EH (cell line): ENCODE data around the gene NEK10.

Experiments
- DNase-seq: peaks from one replicate; pipeline ENCODE4 v3.0.0-alpha.2; 2015; ENCODE audit warnings: low read depth

NEK10 gene

DNA sequence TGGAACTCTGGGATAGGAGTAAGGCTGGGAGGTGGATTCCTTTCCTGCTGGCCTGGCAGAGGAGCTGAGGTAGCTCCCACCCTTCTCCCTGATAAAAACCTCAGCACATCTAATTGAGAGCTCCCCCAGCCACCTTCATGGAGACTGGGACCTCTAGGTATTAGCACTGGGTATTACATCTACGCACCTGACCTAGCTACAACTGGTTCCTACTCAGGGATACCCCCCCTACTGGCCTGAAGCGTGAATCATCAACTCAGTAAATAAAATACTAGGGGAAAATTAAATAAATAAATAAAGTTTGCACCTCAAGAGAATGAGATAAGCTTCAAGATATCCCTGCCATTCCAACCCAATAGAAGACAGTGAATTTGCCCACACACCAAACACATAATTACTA, 140.4 kb downstream of the NEK10 start:
- no peak for DNase-seq

DNA sequence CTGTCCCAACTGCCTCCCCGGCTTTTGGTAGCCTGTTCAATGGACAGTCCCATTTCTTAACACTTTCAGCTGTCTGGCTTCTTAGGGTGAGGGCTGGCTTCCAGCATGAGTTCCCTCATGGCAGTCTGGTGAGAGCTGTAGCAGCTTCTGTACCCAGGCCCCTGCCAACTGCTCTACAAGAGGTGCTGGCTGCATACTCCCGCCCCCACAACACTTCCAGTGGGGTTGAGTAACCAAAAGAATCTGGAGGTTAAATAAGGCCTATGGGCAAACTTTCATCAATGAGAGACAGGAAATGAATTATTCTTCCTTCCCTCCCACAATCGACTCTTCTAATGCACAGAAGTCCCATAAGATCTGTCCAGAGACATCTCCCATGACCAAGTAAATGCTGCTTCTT, 145.0 kb downstream of the NEK10 start:
- DNase-seq, result peak; percentile 50

- no peak for DNase-seq
Measured at GRCh38 chr3:27221264-27221932, 147.8 kb downstream of the NEK10 start.

DNA sequence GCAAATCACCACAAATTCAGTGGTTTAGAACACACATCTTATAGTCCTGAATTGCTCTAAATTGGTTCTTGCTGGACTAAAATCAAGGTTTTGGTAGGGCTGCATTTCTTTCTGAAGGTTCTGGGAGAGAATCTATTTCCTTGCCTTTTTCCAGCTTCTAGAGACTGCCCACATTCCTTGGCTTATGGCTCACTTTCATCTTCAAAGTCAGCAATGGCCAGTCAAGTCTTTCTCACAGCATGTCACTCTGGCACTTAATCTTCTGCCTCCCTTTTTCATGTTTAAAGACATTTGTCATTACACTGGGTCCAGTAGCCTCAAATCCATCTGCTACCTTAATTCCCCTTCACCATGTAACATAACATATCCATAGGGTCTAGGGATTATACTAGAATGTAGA, 149.0 kb downstream of the NEK10 start:
- peak; percentile 42 for DNase-seq

DNA sequence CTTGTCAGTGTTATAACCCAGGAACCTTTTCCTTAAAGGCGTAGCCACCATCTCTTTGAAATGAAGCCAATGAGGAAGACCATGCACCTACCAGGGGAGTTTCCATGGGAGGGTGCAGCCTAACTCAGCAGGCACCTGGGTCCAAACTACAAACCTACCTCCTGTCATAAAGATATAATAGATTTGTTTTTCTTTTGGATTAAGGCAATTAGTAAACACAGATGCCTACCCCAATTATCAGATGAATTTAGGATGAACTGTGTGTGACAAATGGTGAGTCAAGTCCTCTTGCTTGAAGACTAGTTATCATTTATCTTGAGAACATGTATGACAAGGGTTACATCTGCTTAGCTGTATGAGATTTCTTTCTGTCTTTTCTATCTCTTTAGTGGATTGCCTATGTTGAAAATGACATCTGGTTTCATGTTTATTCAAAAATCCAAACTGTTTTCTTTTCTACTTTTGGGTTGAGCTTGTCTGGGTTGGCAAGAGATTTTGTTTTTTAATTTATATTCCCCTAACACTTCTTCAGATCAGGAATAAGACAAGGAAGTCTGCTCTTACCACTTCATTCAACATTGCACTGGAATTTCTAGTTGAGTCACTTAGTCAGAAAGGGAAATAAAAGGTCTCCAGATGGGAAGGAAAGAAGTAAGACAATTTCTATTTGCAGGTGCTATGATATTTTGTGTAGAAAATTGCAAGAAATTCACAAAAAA, 149.9 kb downstream of the NEK10 start:
- DNase-seq, result peak; percentile 52

DNA sequence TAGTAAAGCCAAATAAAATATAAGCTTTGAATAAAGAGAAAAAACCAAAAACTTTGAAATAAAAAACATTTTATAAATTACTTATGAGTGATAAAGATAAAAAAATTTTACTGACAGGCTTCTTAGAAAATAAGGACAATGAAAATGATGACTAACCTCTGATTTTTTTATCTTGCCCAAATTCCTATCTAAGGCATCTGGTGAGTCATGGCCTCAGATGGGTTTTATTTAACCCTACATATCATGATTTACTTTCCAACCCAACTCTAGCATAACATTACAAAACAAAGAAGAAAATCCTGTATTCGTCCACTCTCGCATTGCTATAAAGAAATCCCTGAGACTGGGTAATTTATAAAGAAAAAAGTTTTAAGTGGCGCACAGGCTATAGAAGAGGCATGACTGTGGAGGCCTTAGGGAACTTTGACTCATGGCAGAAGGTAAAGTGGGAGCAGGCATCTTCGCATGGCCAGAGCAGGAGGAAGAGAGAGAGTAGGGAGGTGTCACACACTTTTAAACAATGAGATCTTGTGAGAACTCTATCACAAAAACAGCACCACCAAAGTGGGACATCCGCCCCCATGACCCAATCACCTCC, 152.1 kb downstream of the NEK10 start:
- DNase-seq, result peak; percentile 84

DNA sequence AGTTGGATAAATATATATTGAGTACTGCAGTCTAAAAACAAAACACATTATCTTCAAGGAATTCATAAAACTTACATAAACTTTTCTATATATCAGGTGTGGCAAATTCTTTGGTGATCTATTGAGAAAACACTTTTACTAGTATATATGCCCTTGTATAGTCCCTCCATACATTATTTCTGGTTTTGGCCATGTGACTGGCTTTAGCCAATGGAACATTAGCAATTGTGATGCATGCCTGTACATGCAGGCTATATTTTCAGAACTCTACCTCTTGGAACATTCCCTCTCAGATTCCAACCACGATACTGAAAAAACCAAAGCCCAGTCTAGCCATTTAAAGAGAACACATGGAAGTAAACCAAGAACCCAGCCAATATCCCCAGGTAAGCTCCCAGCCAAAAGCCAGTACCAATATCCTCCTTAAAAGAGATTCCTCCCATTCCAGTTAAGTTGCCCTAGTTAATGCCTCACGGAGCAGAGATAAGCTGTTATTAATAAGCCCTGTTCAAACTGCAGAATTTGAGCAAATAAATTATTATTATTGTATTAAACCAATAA, 152.8 kb downstream of the NEK10 start:
- DNase-seq, result no peak

DNA sequence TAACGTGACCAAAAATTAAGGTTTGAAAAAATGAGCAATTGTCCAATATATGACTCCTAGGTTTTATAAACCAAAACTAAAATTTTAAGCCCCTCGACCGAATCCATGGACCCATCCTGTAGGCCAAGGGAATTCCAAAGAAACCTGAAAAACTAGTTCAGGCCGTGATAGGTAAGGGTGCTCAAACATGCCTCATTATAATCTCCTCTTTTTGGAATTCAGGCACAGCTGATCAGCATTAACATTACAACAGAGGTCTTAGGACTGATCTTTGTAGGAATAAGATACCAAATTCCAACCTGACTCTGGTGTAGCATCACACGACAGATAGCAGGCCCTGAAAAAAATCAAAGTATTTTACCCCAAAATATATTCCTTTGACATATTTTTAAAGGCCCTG, 155.7 kb downstream of the NEK10 start:
- DNase-seq, result no peak

GRCh38 chr3:27209617-27210264, 159.4 kb downstream of the NEK10 start:
- no peak for DNase-seq

DNA sequence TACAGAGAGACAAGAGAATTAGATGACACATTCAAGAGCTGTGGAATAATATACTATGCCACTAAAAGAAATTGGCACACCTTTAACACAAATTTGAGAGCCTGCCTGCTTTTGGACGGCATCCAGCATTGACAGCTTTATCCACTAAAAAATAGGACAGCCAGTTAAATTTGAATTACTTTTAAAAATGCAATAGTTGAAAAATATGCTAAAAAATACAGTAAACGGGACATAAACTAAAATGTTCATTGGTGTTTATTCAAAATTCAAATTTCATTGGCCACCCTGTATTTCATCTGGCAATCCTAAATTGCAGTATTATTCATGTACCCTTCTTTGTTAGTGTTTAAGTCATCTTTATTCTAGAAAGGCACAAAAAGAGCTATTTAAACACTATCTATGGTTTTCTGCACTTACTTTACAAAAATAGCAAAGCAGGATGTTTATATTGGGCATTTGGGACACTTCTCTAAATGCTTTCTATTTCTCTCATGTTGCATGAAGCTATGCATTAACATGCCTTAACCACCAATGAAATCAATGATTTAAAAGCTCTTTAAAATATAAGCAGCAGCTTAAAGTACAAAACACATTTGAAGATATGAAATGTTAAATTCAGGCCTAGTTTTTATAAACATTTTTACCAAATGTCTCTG, 160.1 kb downstream of the NEK10 start:
- DNase-seq, result no peak

- no peak for DNase-seq
Measured at GRCh38 chr3:27202959-27203358, 166.2 kb downstream of the NEK10 start.

DNA sequence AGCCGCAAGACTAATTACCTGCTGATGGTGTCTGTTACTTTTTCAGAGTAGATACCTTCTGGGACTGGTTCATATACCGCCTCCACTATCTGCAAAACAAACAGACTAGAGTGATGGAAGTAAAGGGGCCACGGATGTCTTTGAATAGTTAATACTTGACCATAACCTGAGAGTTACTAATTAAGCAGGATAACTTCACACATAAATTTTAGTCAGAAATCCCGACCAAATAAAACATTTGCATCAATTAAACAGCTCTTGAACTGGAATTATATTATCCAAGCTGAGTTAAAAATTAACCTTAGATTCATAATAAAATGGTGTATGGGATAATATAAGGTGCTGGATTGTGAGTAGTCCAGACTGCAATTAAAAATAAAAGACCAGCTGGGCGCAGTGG, 167.7 kb downstream of the NEK10 start:
- no peak for DNase-seq

GRCh38 chr3:27200721-27201489, 168.3 kb downstream of the NEK10 start:
- no peak for DNase-seq

DNA sequence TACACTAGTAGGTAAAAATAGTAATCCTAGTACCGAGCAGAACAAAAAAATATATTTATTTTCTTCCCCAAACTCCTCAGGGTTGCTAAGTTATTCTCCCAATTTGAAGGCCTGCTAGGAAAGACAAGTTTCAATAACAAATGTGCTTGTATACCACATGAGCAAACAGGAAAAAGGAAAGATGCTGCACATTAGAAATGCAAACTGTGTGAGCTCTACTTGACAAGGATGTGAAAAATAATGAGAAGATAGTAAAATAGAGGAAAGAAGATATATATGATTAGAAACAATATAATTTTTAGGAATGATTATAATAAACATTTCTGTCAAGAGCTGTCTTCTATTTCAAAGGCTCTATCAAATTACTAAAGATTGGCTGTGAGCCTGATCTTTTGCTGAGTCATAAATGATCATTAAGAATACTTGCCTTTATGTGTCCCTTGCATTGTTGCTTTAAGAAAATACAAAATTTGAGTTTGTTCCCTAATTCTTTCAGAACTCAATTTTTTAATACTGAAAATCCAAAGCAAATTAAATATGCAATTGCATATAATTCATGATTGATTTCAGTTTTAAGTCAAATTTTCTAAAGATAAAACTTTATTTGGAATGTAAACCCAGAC, 174.2 kb downstream of the NEK10 start:
- peak; percentile 36 for DNase-seq

- peak; percentile 51 for DNase-seq
Measured at GRCh38 chr3:27193056-27193455, 176.1 kb downstream of the NEK10 start.

DNA sequence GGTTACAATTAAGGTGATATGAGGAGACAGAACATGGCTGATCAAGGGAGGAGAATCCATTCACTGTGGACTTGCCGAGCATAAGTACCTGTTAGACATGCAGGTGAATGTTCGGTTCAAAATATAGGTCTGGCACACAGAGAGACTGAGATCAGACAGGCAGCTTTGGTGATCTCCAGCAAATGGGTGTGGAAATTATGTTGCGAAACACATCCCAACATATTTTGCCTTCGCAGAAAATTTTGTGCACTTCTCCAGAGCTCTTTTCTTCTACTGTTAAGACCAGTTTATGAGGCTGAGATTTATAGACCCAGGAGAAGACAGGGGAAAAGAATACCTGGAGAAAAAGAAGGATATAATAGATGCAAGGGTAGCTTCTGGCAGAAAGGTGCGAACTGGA, 183.2 kb downstream of the NEK10 start:
- DNase-seq, result no peak

DNA sequence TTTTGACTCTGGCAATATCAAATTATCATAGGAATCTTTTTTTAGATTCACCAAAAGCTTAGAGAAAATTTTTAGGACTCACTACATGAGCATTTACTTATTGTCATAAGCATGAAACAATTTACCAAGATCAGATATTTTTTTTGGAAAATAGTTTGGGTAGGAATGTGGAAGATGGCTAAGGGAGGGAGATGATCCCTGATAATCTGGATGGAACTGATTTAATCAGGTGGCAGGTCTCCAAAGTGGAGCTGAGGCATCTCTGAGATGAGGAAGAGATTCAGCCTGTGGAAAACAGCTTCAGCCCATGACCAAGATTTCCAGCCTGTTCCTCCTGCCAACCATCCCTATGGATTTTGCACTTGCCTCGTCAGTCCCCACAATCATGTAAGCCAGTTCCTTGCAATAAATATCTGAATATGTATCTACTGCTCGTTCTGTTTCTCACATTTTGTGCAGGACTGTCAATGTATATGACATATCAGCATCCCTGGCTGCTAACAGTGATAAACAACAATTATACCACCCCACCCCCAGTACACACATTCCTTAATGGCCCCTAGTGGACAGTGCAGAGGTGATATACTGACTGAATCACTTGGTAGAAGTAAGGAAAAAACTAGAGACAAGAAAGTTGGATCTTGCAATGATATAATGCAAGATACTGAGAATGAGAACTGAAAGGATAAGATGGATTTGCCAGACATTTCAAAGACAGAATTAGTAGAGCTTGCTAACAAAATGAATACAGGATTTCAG, 183.8 kb downstream of the NEK10 start:
- peak; percentile 65 for DNase-seq

DNA sequence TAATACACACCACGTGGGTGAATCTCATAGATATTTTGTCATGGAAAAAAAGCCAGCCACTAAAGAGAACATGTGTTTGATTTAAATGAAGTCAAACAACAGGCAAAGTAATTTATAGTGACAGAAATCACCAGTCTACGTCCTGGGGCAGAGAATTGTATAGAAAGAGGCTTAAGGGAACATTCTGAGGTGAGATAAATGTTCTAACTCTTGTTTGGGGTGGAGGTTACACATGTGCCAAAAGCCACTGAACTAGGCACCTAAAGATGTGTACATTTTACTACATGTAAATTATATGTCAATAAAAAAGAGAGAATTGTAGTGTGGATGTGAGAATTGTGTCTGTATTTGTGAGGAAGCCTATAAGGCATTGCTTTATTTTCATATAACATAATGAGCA, 184.9 kb downstream of the NEK10 start:
- no peak for DNase-seq

- DNase-seq, result peak; percentile 27
Measured at GRCh38 chr3:27176256-27176655, 192.9 kb downstream of the NEK10 start.

GRCh38 chr3:27174530-27174929, 194.7 kb downstream of the NEK10 start:
- DNase-seq, result no peak
